ENCODE measurements around the gene GDI2. TPM values are rescaled to one million over a fixed set of nuclear protein-coding genes. Genes with fewer than 3 reads are reported as not detected.

GDI2 gene
- total RNA-seq, 2 donors from 2014 or later: 186 to 218 TPM

DNA sequence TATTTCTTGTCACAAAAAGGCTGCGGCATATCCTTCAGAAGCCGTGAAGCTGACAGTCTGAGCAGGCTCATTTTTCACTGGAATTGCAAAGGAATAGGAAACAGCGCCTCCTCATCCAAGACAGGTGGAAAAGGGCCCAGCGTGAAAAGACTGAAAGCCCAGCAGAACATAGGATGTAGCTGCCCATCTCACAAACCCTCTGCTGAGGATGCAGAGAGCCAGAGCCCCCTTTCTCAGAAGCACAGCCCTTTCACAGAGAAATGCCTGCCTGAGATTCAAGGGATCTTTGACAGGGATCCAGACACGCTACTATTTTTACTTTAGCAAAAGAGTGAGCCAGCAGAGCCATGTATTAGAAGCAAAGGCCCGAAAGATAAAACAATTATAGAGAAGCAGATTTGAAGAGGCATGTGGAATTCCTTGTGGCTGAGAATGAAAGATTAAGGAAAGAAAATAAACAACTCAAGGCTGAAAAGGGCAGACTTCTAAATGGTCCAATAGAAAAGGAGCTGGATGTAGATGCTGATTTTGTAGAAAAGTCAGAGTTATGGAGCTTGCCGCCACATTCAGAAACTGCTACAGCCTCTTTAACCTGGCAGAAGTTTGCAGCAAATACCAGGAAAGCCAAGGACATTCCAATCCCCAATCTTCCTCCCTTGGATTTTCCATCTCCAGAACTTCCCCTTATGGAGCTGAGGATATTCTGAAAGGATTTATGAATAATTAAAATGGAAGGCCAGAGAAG lies 36.9 kb downstream of the GDI2 start:
- intact Hi-C loops (cut with DNase I): no loop called here
- 64% methylated on average over 7 of the region's 7 CpGs for WGBS
- H3K36me3 ChIP-seq: no peaks in the 10 kb centered on the region

DNA sequence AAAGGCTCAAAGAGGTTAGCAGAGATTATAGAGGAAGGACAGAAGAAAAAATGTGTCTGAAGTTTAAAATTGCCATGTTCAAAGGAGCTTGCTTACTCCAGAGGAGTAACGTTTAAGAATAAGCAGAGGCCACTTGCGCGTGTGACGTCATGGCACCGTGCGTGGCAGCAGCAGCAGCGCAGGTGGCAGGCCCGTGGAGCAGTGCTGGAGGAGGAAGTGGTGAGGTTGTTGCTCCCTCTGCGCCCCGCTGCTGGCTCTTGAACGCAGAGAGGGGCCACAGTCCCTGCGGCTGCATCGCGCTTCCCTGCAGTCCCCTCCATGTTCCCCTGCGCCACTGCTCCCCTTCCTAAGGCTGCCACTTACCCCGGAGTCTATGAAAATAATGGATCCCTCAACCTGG lies 37.5 kb downstream of the GDI2 start:
- Histone ChIP-seq H3K4me1 (replicated peaks) (peaks cover 2% of the 10 kb centered on the region), H3K4me3 (no peak overlapping the region), H3K9me3 (no peaks in the 10 kb centered on the region), H3K27me3 (replicated peaks; ENCODE audit: insufficient read depth) (no peaks in the 10 kb centered on the region), H3K36me3 (no peaks in the 10 kb centered on the region), H3K27ac (no peak overlapping the region)
- TF ChIP-seq, protein P1, sequence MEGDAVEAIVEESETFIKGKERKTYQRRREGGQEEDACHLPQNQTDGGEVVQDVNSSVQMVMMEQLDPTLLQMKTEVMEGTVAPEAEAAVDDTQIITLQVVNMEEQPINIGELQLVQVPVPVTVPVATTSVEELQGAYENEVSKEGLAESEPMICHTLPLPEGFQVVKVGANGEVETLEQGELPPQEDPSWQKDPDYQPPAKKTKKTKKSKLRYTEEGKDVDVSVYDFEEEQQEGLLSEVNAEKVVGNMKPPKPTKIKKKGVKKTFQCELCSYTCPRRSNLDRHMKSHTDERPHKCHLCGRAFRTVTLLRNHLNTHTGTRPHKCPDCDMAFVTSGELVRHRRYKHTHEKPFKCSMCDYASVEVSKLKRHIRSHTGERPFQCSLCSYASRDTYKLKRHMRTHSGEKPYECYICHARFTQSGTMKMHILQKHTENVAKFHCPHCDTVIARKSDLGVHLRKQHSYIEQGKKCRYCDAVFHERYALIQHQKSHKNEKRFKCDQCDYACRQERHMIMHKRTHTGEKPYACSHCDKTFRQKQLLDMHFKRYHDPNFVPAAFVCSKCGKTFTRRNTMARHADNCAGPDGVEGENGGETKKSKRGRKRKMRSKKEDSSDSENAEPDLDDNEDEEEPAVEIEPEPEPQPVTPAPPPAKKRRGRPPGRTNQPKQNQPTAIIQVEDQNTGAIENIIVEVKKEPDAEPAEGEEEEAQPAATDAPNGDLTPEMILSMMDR (IDR thresholded peaks at IDR 0.05): no peak
- TF ChIP-seq POLR2AphosphoS5 (IDR thresholded peaks at IDR 0.05): no peak
- intact Hi-C loops (cut with DNase I): no loop called here
- no peak for DNase-seq (ENCODE audit: low spot score)
- WGBS: 87% methylated on average over 16 of the region's 16 CpGs

More for the DNA sequence above, 36.9 kb downstream of the GDI2 start:
- Histone ChIP-seq H3K4me1 (replicated peaks) (peaks cover 2% of the 10 kb centered on the region), H3K27ac (peak overlapping the region; percentile 3 to 24), H3K4me3 (no peak overlapping the region), H3K9me3 (no peaks in the 10 kb centered on the region), H3K27me3 (replicated peaks; ENCODE audit: insufficient read depth) (no peaks in the 10 kb centered on the region)
- DNase-seq (ENCODE audit: low spot score): no peak
- TF ChIP-seq, protein P1 (IDR thresholded peaks at IDR 0.05): no peak
- TF ChIP-seq POLR2A (IDR thresholded peaks at IDR 0.05) (no peak), POLR2AphosphoS5 (IDR thresholded peaks at IDR 0.05) (no peak)

DNA sequence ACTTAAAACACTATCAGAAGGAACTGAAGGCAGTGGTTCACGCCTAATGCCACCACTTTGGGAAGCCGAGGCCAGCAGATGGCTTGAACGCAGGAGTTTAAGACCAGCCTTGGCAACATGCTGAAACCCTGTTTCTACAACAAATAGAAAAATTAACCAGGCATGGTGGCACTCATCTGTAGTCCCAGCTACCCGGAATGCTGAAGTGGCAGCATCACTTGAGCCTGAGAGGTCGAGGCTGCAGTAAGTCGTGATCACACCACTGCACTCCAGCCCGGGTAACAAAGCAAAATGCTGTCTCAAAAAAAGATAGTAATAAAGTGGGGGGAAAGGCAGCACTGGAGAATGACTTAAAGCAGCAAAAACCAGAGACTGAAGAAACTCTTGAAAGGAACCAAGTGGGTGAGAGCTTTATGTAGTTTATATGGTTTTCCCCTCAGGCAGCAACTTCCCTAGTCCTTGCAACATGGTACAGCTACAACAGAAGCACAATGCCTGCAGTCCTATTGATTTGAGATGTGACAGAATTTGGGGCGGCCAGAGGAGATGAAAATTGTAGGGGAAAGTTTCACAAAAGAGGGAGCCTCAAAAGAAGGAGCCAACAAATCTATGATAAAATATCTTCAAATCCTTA lies 38.1 kb downstream of the GDI2 start:
- Histone ChIP-seq H3K4me1 (replicated peaks) (peaks cover 2% of the 10 kb centered on the region), H3K27me3 (replicated peaks; ENCODE audit: insufficient read depth) (no peaks in the 10 kb centered on the region), H3K27ac (no peak overlapping the region), H3K4me3 (no peak overlapping the region), H3K36me3 (no peaks in the 10 kb centered on the region), H3K9me3 (no peaks in the 10 kb centered on the region)
- WGBS: 90% methylated on average over 8 of the region's 8 CpGs
- no peak for TF ChIP-seq POLR2A (IDR thresholded peaks at IDR 0.05)
- no peak for TF ChIP-seq POLR2AphosphoS5 (IDR thresholded peaks at IDR 0.05)
- TF ChIP-seq, protein P1 (IDR thresholded peaks at IDR 0.05): no peak
- intact Hi-C loops (cut with DNase I): no loop called here
- no peak for DNase-seq (ENCODE audit: low spot score)

DNA sequence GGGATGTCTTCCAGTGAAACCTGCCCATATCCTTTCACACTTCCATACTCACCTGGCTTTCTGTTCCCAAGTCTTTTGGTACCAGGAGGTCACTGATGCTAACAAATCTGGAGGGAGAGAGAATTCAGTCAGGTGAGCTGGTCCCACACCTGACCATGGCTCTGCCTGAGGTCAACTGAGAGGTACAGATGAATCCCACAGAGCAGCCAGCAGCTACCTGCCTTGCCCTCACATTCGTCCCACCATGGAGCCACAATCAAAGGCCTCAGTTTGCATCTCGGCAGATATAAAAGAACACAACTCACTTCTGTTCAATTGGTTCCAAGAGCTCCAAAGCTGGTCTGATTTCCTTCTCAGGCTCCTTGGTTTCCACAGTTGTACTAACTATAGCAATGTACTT lies 47.0 kb downstream of the GDI2 start:
- H3K27ac ChIP-seq: no peak overlapping the region
- TF ChIP-seq POLR2A (IDR thresholded peaks at IDR 0.05) (no peak), POLR2AphosphoS5 (IDR thresholded peaks at IDR 0.05) (no peak)
- TF ChIP-seq, protein P1 (IDR thresholded peaks at IDR 0.05): no peak
- 96% methylated on average over 2 of the region's 2 CpGs for WGBS
- no peaks in the 10 kb centered on the region for H3K9me3 ChIP-seq
- intact Hi-C loops (cut with DNase I): no loop called here
- no peaks in the 10 kb centered on the region for H3K4me1 ChIP-seq (replicated peaks)
- H3K36me3 ChIP-seq: peaks cover 0 to 22% of the 10 kb centered on the region in 2 donors
- no peak for DNase-seq (ENCODE audit: low spot score)
- no peak overlapping the region for H3K4me3 ChIP-seq
- no peaks in the 10 kb centered on the region for H3K27me3 ChIP-seq (replicated peaks; ENCODE audit: insufficient read depth)

DNA sequence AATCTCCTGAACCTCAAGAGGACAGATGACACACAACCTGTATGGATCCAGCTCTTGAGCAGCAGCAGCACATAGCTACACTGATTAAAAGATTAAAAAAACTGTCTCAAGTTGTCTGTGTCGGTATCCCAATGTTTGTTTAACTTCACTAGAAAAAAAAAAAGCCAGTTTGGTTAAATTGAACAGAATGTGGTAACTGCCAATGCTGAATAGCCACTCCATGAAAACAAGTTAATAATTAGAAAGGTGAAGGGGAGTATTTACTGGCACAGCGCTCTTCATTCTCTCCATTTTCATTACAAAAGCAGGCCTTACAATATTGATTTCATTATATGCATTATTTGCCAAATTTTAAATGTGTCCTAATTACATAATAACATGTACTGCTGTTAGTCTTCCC lies 47.6 kb downstream of the GDI2 start:
- Histone ChIP-seq H3K4me1 (replicated peaks) (no peaks in the 10 kb centered on the region), H3K36me3 (peaks cover 0 to 22% of the 10 kb centered on the region in 2 donors), H3K27ac (no peak overlapping the region), H3K9me3 (no peaks in the 10 kb centered on the region), H3K27me3 (replicated peaks; ENCODE audit: insufficient read depth) (no peaks in the 10 kb centered on the region), H3K4me3 (no peak overlapping the region)
- DNase-seq (ENCODE audit: low spot score): no peak
- TF ChIP-seq POLR2AphosphoS5 (IDR thresholded peaks at IDR 0.05): no peak
- no peak for TF ChIP-seq POLR2A (IDR thresholded peaks at IDR 0.05)
- TF ChIP-seq, protein P1 (IDR thresholded peaks at IDR 0.05): no peak
- 74% methylated on average over 2 of the region's 2 CpGs for WGBS
- intact Hi-C loops (cut with DNase I): no loop called here

Measured in prostate gland (tissue), 2 donors.